GM18870 (cell line): ENCODE results near the gene ACAD8.
A peak's percentile ranks its signal among the peaks of the same experiment; 100 is the strongest.

Experiments
- ATAC-seq: cut with Tn5 transposase; IDR thresholded peaks from one replicate; pipeline ENCODE4 v1.9.1; 2021; ENCODE audit warnings: moderate library complexity; ENCODE audit not compliant: unreplicated experiment

The ACAD8 gene

DNA sequence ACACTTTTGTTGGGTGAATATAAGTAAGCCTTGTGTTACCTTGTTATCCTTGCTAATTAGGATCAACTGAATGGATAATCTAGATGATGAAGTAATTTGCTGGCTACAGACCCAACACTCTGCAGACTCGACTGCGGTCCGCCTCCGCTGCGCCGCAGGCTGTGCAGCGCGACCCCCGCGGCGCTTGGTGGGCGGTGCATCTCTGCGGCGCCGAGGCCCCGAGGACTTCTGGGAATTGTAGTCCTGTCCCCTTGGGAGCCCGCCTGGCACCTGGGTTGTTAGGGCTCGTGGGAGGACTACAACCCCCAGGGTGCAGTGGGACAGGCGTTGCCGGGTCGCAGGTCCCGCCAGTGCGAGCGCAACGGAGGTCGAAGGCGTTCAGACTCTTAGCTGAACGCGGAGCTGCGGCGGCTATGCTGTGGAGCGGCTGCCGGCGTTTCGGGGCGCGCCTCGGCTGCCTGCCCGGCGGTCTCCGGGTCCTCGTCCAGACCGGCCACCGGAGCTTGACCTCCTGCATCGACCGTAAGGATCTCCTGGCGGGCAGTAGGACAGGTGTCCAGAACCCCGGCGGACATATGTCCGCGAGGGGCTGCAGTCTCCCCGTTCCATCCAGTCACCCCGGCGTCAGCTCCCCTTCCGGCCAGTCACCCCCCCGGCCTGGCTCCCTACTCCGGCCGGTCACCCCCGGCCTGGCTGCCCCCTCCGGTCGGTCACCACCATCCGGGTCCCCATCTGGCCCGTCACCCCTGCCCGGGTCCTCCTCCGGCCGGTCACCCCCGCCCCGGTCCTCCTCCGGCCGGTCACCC lies at the start of gene ACAD8, which contains the start of gene THYN1:
Gene ACAD8, plus strand, starts transcription at position 381 of the 806 bp plus-strand sequence. Its CDS starts 33 bp downstream, at position 414.
Gene THYN1, minus strand, starts transcription at position 165 of the 806 bp plus-strand sequence. CDS start 470 bp downstream, outside the sequence.
- ATAC-seq, result peak; percentile 97

DNA sequence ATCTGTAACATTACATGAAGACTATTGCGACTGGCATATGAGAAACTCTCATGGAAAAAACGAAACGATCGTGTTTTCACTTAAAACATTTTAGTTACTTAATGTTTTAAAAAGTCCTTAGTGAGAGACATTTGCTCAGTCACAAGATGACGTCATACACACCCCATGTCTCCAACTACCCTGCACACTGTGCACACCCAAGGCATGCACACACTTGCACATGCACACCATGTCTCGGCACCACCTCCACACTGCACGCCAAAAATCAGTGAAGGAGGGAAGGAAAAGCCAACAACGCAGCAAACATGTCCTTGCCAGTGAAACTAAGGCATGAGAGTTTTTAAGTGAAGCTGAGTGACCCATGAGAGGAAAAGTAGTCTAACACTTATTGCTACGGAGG lies 47.6 kb upstream of the ACAD8 start:
- ATAC-seq, result no peak

DNA sequence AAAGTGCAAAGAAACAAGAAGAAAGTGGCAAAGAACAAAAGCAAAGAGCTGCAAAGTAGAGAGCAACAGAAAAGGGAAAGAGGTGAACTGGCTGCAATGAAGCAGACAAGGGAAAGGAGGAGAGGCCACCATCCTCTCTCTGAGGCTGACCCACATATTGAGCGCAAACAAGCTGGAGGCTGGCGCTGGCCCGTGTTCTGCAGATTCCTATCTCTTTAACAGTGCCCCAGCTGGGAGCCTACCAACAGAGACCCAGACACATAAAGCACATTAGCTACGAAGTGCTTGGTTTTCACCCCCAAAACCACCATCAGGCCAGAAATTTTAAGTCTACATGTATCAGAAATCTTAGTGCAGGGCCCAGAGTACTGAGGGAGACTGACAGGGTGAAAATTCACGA lies 47.2 kb upstream of the ACAD8 start:
- no peak for ATAC-seq

DNA sequence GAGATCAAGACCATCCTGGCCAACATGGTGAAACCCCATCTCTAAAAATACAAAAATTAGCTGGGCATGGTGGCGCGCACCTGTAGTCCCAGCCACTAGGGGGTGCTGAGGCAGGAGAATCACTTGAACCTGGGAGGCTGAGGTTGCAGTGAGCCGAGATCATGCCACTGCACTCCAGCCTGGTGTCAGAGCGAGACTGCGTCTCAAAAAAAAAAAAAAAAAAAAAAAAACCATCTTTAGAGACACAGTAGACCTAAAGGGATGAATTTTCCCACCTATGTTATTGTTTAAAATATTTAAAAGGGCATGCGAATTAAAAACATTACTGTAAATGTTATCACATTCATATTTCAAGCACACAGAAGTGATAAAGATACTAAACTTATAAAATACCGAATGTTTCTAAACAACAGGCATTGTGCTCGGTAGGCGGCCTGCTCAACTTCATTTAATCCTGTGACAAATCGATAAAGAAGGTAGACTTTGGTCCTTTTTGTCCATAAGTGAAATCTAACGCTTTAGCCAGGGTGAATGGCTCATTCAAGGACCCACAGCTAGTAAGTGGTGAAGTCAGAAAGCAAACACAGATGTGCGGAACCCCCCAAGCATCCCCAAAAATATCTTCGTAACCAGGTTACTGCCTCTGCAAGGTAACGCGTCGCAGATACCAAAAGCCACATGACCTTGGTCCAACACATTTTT lies 45.7 kb upstream of the ACAD8 start:
- no peak for ATAC-seq

DNA sequence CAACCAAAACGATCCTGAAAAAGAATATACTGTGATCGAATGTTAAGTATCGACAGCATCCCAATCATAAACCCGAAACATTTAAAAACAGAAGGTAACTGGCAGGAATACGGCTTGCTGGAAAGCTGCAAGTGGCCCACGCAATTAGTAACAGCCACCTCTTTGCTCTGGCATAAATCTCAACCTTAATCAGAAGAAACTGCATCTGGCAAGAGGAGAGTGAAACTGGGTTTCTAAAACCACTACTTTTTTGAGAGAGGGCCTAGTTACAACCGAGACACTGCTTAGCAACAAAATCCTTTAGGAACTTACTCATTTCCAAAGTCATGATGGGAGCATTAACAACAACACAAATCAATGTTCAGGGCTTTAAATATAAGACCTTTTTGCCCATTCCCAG lies 37.5 kb upstream of the ACAD8 start:
- ATAC-seq, result no peak

DNA sequence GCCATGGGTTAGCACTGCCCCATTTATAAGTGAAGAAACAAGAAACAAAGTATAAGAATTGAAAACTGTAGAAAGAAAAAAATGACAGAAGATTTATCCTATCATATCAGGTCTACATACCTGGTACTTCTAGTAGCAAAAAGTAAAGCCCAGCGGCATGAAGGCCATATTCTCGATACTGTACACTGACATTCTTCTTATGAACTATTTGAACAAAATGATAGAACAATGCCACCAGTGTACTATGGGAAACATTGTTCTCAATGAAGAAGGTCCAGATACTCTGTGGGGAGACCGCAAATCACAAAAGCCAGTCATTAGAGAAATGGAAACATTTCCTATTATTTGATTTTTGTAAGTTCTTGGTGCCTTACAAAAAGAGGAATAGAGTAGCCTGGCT lies 36.6 kb upstream of the ACAD8 start:
- no peak for ATAC-seq

DNA sequence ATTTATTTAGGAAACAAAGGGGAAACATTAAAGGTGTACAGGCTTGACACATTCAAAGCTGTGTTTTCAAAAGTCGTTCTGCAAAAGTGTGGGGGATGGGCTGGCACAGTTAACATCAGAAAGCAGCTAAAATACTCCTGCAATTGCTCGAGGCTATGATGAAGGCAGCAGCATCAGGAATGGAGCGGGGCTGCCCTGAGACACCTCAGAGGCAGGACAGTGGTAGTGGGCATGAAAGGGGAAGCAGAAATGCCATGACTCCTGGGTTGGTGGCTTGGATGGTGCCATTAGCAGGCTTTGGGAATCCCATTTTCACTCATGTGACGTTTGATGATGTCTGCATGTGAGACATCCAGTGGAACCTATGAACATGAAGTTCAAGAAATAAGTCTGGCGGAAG lies 30.2 kb upstream of the ACAD8 start:
- no peak for ATAC-seq

DNA sequence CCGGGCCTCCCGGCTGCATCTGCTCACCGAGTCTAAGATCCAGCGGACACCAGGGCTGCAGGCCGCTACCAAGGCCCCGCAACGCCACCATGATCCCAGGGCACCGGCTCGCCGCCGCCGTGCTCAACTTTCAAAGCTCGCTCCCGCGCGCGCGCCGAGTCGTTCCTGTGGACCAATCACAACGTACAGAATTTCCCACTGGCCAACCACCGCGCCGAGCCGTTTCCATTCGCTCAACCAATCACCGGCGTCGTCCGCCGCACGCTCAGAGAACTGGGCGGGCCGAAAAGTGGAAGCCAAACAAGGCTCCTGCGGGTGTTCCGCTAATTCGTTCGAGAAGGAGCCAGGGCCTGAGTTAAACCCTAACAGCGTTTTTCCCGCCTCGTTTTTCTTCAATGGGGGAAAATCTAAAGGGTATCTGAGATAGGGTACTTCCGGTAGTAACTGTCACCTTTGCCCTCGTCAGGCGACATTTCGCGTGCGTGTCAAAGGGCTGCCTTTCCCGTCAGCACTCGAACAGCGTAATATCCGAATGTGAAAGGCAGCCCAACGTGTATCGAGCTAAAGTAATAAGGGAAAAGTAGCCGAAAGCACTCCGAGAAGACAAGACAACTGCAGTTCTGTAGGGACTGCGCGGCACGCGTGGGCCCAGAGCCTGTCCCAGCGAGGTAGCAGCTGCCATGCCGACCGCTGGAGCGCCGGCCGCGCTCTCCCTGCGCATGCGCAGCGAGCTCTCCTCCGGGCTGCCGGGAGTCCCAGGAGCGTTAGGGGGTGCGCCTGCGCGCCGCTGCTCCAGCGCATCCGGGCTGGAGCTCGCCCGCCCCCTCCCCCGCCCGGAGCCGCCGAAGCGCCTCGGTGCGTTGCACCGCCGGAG lies 29.3 kb upstream of the ACAD8 start, which contains the start of the genes NCAPD3 and VPS26B:
Gene NCAPD3, minus strand, starts transcription at position 132 of the 874 bp plus-strand sequence. Its CDS starts 41 bp downstream, at position 91.
Gene VPS26B, plus strand, starts transcription at position 836 of the 874 bp plus-strand sequence. CDS start 452 bp downstream, outside the sequence.
- peak; percentile 69 for ATAC-seq

DNA sequence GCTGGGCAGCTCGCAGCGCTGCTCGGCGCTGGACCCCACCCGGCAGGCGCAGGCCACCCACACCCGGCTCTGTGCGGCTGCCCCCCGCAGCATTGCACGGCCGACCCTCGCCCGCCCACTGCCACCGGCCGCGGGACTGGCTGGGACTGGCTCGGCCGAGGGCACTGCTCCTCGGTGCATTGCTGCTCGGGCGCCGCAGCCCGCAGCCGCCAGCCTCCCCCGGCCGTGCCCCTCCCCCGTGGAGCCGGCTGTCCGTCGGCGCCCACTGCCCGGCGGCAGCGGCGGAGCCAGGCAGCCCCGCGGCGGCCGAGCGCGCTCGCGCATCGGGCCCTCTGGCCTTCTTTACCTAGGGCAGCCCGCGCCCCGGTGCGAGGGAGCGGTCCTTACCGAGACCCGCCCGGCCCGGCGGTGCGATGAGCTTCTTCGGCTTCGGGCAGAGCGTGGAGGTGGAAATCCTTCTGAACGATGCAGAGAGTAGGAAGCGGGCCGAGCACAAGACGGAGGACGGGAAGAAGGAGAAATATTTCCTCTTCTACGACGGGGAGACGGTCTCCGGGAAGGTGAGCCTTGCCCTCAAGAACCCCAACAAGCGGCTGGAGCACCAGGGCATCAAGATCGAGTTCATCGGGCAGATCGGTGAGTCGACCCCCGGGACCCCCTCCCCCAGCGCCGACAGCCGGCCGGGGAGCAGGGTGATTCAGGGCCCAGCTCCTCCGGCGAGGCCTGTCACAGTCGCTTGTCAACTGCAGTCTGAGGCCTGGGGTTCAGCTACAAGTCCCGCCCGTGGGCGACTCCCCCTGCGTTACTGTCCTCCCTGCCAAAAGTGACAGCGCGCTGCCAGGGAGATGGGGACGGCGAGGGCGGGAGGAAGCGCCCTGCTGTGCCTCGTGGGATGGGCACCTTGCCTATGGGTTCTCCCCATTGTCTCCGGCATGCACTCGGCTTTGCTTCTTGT lies 28.4 kb upstream of the ACAD8 start:
- ATAC-seq, result peak; percentile 2

DNA sequence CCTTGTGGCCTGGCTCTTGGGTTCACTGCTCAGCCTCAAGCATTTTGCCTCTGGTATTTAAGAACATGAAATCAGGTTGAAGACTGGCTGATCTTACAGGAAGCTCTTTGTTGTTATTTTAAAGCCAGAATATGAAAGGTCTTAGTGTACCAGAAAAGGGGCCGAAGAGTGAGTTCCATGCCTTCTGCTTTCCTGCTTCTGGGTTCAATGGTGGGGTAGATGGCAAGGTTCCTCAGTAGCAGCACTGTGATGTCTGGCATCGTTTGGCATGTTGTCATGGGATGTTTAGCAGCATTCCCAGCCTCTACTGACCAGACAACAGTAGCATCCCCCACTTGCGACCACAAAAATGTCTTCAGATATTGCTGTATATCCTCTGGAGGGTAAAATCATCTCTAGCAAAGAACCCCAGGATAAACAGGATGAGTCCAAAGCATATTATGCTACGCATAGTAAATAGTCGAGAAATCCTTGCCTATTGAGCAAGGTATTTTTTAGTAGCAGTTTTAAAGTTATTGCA lies 26.5 kb upstream of the ACAD8 start:
- ATAC-seq, result no peak

DNA sequence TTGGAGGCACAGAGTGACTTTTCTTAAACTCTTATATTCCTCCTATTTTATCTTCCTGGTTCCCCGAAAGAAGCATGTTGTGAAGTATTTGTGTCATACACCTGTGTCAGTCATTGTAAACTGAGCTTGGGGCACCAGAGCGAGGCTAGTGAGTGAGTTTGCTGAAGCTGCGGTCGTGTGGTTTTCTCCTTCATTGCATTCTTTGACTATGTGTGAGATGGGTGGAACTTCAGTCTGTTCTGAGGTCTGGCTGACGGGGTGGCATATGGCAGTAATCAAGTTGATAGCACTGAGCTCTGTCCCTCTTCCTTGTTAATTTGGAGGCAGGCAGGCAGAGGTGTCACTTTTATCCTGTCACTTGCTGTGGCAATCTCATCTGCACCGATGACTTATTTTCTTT lies 24.7 kb upstream of the ACAD8 start:
- peak; percentile 65 for ATAC-seq

DNA sequence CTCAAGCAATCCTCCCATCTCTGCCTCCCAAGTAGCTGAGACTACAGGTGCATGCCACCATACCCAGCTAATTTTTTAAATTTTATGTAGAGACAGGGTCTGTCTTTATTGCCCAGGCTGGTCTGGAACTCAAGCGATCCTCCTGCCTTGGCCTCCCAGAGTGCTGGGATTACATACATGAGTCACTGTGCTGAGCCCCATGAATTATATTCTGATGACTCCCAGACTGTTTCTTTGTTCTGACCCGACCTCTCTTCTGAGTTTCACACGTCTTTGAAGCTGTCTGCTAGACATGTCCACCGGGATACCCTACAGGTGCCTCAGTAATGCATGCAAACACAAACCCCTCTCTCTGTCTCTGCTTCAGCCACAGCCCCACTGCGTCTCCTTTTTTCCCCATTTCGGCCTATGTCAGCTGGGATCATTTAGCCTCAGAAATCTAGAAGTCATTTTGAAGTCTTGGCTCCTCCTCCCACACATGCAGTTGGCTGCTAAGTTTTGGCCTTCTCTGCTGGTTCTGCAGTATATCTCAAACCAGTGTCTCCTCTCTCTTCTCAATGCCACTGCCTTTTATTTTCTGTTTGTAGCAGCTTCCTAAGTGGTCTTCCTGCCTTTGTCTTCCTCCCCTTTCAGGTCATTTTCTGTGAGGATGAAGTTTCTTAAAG lies 24.1 kb upstream of the ACAD8 start:
- ATAC-seq, result no peak

DNA sequence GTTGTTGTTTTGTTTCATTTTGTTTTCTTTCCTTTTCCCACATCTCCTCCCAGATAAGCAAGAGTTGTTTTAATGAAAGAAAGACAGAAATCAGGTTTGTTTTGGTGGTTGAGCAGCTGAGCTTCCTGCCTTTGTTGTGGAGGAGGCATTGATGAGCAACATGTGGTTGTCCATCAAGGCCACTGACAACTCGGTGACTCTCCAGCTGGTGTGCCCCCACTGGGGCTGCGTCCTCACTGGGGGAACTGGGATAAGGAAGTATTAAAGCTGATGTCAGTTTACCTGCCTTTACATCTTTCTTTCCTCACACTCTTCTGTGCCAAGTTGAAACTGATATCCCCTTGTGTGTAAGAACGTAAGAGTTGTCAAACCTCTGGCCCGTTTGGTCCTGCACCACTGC lies 23.0 kb upstream of the ACAD8 start:
- no peak for ATAC-seq

DNA sequence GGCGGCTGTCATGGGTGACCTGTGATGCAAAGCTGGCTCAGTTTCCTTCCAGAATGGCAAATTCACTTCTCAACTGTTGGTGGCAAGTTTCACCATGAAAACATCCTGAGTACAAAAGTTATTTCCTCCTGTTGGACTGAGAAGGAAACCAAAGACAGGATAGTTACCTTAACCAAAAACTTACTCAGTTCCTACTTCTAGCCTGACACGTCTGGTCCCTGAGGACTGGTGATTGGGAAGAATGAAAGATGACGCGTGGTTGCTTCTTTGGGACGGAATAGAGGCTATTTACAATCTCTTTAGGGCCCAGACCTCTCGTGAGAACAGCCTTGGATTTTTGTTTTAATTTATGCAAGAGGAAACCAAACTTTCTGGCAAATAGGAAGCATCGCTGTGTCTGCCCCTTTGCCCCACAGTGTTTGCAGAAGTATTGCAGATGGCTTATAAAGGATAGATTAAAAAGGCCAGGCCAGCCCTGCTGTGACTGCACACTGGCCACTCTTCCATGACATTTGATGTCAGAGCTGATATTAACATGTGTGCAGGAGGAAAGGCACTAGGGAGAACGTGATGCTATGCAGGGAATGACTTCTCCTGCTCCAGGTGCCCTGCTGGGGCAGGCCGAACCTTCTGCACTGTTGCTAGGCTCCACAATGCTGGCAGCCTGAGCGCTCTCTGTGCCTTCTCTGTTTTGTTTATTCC lies 21.3 kb upstream of the ACAD8 start:
- no peak for ATAC-seq

DNA sequence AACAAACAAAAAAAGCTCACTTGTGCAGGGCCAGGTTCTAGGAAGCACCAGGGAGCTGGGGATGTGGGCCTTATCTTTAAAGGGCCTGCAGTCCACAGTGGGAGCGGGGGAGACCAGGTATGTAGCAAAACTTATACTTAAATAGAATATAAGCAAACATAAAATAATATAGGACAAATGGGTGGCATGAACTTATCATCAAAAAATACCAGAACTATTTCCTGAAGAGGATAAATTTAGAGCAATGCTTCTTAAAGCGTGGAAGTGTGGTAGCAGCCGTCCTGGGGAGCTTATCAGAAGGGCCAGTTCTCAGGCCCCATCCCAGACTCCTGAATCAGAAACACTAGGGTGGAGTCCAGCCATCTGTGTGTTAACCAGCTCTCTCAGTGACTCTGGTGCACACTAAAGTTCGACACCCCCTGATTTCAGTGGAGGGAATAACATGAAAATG lies 19.6 kb upstream of the ACAD8 start:
- no peak for ATAC-seq

DNA sequence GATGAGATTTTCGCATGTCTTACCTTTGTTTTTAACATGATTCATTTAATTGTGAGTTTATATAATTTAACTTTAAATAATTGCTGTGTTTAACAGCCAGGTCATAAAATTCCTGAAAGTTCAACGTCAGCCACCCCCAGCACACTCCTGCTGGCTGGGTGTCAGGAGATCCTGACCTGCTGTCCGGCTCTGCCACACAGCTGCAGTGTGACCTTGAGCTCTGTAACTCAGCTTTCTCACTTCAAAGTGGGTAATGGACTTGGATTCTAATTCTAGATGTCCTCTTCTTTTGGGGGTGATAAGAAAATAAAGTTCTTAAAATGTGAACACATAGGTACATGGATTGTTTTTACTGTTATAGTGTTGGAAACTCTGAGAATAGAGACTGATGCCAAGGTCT lies 18.0 kb upstream of the ACAD8 start:
- no peak for ATAC-seq

DNA sequence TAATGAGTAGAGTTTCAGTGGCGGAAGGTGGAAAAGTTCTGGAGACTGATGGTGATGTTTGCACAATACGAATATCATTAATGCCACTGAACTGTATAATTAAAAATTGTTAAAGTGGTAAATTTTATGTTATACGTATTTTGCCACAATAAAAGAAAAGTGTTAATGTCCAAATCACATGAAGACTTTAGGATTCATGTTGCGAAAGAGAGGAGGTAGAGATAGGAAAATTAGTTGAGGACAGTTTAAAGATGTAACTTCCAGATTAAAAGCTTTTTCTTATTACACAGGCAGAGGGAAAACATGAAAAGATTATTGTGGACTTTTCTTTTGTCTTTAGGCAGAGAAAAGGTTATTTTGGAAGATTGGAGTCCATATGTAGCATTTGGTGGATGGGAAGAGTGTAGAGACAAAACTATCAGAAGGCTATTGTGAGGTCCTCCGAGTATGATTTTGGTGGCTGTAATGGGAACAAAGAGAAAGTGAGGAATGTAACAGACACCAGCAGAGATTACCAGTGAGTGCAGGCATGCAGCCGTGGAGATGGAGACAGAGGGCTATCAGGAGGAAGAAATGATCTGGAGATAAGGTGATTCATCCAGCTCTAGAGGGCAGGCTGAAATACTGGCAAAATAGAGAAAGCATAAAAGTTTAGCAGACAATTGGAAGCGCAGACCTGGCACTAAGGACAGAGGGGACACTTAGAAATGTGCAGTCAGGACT lies 16.4 kb upstream of the ACAD8 start:
- no peak for ATAC-seq

DNA sequence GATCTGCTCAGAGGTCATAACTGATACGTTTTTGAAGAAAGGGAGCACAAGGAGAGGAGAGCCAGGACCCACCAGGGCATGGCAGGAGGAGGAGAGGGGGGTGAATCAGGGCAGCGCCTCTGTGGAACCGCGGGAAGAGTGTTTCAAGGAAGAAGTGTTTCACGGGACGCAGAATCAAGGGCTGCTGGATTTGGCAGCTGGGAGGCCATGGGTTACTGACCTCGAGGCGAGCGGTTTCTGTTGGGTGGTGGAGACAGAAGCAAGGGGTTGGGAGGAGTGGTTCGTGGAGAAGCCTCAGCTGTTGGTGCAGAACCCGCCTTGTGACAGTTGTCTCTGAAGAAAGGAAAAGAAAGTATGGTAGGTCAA lies 15.8 kb upstream of the ACAD8 start:
- no peak for ATAC-seq
